ENCODE data around the gene MYO15B.

Gene MYO15B

DNA sequence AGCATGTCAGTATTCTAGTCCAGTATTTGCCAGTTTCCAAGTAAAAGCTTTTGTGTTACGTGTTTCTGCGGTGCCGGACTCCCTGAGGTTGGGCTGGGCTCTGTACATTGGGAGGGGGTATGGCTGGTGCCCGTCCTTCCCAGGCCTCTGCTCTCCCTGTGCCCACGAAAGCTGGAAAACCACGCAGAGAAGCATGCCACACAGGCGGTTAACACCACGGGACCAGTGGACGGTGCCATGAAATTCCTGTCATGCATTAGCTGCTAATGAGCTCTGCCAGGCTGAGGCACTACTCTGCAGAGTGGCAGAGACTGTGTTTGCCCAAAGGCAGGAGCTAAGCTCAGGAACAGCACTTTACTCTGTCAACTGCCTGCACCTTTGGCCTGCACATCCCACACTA is 53.7 kb downstream of the MYO15B start:
- Histone ChIP-seq H3K9me2 (replicated peaks; ENCODE audit: control insufficient read depth, low read length) (no peaks in the 10 kb centered on the region), H3K36me3 (ENCODE audit: control insufficient read depth, low read length) (peaks cover 52% of the 10 kb centered on the region), H3K4me2 (ENCODE audit: low read length) (no peak overlapping the region), H3F3A (ENCODE audit: control insufficient read depth, insufficient read depth) (no peaks in the 10 kb centered on the region), H3K9me3 (ENCODE audit: control insufficient read depth, insufficient read depth, low read length) (no peaks in the 10 kb centered on the region), H3K4me1 (ENCODE audit: control insufficient read depth, low read length) (no peaks in the 10 kb centered on the region), H3K27ac (ENCODE audit: low read depth, low read length) (no peak overlapping the region), H4K20me1 (ENCODE audit: control insufficient read depth, insufficient read depth, low read depth, low read length) (0 out of 2 replicates have a peak, but pooled peaks cover 2% of the 10 kb centered on the region), H3K4me3 (ENCODE audit: low read length) (no peak overlapping the region), H3K27me3 (ENCODE audit: control insufficient read depth, low read length) (no peaks in the 10 kb centered on the region), H3K79me2 (ENCODE audit: control insufficient read depth, low read length) (peaks cover 5% of the 10 kb centered on the region)
- no peak for TF ChIP-seq EZH2phosphoT487 (IDR thresholded peaks at IDR 0.05; ENCODE audit: borderline replicate concordance, low read length)
- TF ChIP-seq, protein P1, sequence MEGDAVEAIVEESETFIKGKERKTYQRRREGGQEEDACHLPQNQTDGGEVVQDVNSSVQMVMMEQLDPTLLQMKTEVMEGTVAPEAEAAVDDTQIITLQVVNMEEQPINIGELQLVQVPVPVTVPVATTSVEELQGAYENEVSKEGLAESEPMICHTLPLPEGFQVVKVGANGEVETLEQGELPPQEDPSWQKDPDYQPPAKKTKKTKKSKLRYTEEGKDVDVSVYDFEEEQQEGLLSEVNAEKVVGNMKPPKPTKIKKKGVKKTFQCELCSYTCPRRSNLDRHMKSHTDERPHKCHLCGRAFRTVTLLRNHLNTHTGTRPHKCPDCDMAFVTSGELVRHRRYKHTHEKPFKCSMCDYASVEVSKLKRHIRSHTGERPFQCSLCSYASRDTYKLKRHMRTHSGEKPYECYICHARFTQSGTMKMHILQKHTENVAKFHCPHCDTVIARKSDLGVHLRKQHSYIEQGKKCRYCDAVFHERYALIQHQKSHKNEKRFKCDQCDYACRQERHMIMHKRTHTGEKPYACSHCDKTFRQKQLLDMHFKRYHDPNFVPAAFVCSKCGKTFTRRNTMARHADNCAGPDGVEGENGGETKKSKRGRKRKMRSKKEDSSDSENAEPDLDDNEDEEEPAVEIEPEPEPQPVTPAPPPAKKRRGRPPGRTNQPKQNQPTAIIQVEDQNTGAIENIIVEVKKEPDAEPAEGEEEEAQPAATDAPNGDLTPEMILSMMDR (IDR thresholded peaks at IDR 0.05; ENCODE audit: low read depth, low read length, poor library complexity, severe bottlenecking) = no peak

DNA sequence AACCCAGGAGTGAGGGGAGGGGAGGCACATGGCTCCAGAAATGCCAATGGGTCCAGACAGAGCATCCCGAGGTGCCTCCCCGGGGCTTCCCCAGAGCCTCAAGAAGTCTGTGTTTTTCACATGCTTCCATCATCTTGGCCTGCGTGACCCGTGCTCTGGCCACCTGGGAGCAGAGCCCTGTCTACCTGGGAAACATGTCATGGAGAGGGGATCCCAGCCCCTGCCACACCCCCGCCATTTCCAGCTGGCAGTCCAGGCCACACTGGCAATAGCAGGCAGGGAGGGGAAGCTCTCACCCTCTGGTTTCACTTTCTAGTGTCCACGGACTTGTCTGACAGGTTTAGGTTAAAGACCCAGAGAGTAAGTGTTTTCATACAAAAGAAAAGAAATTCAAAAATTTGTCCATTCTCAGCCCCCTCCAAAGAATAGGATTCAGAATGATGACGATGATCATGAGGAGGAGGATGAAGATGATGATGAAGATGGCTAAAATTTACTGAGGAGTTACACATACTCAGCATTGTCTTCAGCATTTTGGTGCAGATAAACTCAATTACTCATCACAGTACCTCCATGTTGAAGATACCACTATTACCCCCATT is 54.7 kb downstream of the MYO15B start:
- Histone ChIP-seq H3K27ac (ENCODE audit: low read depth, low read length) (no peak overlapping the region), H3K9me2 (replicated peaks; ENCODE audit: control insufficient read depth, low read length) (no peaks in the 10 kb centered on the region), H3K4me1 (ENCODE audit: control insufficient read depth, low read length) (no peaks in the 10 kb centered on the region), H3K79me2 (ENCODE audit: control insufficient read depth, low read length) (peaks cover 8% of the 10 kb centered on the region), H3K36me3 (ENCODE audit: control insufficient read depth, low read length) (peaks cover 59% of the 10 kb centered on the region), H4K20me1 (ENCODE audit: control insufficient read depth, insufficient read depth, low read depth, low read length) (0 out of 2 replicates have a peak, but pooled peaks cover 2% of the 10 kb centered on the region), H3K9me3 (ENCODE audit: control insufficient read depth, insufficient read depth, low read length) (no peaks in the 10 kb centered on the region), H3K4me2 (ENCODE audit: low read length) (no peak overlapping the region), H3F3A (ENCODE audit: control insufficient read depth, insufficient read depth) (no peaks in the 10 kb centered on the region), H3K27me3 (ENCODE audit: control insufficient read depth, low read length) (no peaks in the 10 kb centered on the region), H3K4me3 (ENCODE audit: low read length) (no peak overlapping the region)
- TF ChIP-seq EZH2phosphoT487 (IDR thresholded peaks at IDR 0.05; ENCODE audit: borderline replicate concordance, low read length) = no peak
- TF ChIP-seq, protein P1 (IDR thresholded peaks at IDR 0.05; ENCODE audit: low read depth, low read length, poor library complexity, severe bottlenecking) = no peak

DNA sequence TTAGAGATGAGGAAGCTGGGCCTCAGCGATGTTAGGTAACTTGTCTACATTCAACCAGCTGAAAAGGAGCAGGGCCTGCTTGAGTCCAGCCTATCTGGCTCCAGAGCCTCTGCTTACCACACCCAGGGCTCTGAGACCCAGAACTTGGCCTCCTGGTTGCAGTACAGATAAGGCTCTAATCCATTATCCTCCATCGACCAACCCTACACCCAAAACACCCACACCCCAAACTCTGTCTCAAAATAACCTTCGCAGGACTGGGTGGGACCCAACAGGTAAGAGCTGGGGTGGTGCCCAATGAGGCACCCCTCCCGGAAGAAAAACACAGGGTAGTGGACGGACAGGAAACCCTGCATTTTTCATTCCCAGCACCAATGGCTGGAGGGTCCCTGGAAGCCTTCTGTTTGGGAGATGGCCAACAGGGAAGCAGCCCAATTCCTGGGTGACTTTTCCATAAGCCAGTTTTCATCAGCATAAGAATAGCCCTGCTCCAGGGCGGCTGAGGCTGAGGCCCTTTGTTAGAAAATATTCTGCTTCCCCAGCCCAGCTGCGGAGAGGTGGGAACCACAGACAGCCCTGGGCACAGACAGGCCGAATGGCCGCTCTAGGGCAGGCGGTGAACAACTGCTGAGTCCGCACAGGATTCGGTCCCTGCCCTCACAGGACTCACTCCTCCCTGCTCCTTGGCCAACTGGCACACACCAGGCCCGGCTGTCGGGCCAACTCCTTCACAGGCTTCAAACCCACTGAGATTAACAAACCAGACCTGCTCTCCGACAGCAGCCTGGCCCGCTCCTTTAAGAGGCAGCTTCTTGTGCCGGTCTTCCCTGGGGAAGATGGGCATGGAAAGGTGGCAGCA is 55.4 kb downstream of the MYO15B start:
- Histone ChIP-seq H3K4me2 (ENCODE audit: low read length) (no peak overlapping the region), H4K20me1 (ENCODE audit: control insufficient read depth, insufficient read depth, low read depth, low read length) (0 out of 2 replicates have a peak, but pooled peaks cover 2% of the 10 kb centered on the region), H3F3A (ENCODE audit: control insufficient read depth, insufficient read depth) (no peaks in the 10 kb centered on the region), H3K79me2 (ENCODE audit: control insufficient read depth, low read length) (peaks cover 8% of the 10 kb centered on the region), H3K27me3 (ENCODE audit: control insufficient read depth, low read length) (no peaks in the 10 kb centered on the region), H3K36me3 (ENCODE audit: control insufficient read depth, low read length) (peaks cover 60% of the 10 kb centered on the region), H3K4me1 (ENCODE audit: control insufficient read depth, low read length) (no peaks in the 10 kb centered on the region), H3K9me3 (ENCODE audit: control insufficient read depth, insufficient read depth, low read length) (no peaks in the 10 kb centered on the region), H3K9me2 (replicated peaks; ENCODE audit: control insufficient read depth, low read length) (no peaks in the 10 kb centered on the region), H3K4me3 (ENCODE audit: low read length) (no peak overlapping the region), H3K27ac (ENCODE audit: low read depth, low read length) (no peak overlapping the region)
- no peak for TF ChIP-seq EZH2phosphoT487 (IDR thresholded peaks at IDR 0.05; ENCODE audit: borderline replicate concordance, low read length)
- TF ChIP-seq, protein P1 (IDR thresholded peaks at IDR 0.05; ENCODE audit: low read depth, low read length, poor library complexity, severe bottlenecking) = no peak

All from DOHH2 (cell line).